RWPE1 (cell line): Measurements from ENCODE around the gene PRKCSH.

Experiments
- CTCF ChIA-PET: fragments of 350-600 bp; sonication (Branson Sonifier 250); formaldehyde crosslinking; extraction: SDS; loops from one replicate; lab custom pipeline; 2021; lab: Yijun Ruan, JAX
- POLR2A ChIA-PET: fragments of 400-600 bp; formaldehyde crosslinking; extraction: SDS; loops from one replicate; lab custom pipeline; 2020; ENCODE audit warnings: antibody characterized with exemption; ENCODE audit not compliant: low non-redundant PET; lab: Yijun Ruan, JAX
- DNase-seq: peaks from one replicate; pipeline ENCODE4 v3.0.0; 2012; ENCODE audit warnings: low spot score
- H3K27ac ChIP-seq: fragments of 450-650 bp; 2 replicates; pipeline ENCODE4 v1.5.1; 2017
- TF ChIP-seq, protein P1 (sequence below): fragments of 450-650 bp; conservative IDR thresholded peaks from 2 replicates; pipeline ENCODE4 v1.5.1; 2017; ENCODE audit warnings: low read depth, mild to moderate bottlenecking

Gene PRKCSH, protein sequence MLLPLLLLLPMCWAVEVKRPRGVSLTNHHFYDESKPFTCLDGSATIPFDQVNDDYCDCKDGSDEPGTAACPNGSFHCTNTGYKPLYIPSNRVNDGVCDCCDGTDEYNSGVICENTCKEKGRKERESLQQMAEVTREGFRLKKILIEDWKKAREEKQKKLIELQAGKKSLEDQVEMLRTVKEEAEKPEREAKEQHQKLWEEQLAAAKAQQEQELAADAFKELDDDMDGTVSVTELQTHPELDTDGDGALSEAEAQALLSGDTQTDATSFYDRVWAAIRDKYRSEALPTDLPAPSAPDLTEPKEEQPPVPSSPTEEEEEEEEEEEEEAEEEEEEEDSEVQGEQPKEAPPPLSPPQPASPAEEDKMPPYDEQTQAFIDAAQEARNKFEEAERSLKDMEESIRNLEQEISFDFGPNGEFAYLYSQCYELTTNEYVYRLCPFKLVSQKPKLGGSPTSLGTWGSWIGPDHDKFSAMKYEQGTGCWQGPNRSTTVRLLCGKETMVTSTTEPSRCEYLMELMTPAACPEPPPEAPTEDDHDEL

DNA sequence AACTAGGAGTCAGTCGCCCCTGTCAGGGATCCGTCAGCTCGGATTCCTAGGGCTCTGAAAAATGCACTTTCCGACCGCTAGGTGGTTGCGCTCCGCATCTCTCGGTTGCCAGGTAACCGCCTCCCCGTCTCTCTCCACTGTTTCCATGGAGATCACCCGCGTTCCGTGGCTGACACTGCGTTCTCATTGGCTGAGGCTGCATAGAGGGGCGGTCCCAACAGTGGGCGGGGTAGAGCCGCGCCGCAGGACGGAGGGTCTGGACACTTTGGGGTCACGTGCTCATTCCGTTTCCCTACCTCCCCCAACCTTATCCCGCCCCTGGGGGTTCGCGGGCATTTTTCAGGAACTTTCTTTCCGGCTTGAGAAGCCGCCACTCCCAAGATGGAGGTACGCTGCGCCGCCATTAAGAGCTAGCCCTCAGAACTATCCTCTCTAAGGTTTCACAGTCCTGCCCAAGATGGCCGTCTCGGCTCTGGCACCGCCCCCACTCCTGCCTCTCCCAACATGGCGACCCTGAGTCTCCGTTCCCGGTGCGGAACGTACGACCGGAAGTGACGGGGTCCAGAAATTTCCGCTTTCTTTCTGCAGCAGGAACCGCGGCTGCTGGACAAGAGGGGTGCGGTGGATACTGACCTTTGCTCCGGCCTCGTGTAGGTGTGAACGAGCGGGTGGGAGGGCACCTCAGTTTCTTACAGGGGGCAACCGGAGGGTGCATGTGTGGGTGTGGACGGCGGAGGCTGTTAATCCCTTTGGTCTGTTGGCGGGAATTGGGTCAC is at the start of gene PRKCSH, which contains the start of gene ODAD3:
Gene PRKCSH (plus strand): TSS at position 579 of the 776 bp plus-strand sequence. CDS start 483 bp downstream, outside the sequence.
Gene ODAD3 (minus strand): TSS at position 65 of the 776 bp plus-strand sequence. CDS start 105 bp downstream, outside the sequence.
- peak within 1 kb of the TSS; percentile 84 for H3K27ac ChIP-seq
- CTCF ChIA-PET: interaction anchor here (0.5 to 1.2 kb wide), 10 partner anchors 8 to 276 kb away, joined by 3 to 12 read pairs (median 4); no protein-coding TSS in a partner anchor
- TF ChIP-seq, protein P1, sequence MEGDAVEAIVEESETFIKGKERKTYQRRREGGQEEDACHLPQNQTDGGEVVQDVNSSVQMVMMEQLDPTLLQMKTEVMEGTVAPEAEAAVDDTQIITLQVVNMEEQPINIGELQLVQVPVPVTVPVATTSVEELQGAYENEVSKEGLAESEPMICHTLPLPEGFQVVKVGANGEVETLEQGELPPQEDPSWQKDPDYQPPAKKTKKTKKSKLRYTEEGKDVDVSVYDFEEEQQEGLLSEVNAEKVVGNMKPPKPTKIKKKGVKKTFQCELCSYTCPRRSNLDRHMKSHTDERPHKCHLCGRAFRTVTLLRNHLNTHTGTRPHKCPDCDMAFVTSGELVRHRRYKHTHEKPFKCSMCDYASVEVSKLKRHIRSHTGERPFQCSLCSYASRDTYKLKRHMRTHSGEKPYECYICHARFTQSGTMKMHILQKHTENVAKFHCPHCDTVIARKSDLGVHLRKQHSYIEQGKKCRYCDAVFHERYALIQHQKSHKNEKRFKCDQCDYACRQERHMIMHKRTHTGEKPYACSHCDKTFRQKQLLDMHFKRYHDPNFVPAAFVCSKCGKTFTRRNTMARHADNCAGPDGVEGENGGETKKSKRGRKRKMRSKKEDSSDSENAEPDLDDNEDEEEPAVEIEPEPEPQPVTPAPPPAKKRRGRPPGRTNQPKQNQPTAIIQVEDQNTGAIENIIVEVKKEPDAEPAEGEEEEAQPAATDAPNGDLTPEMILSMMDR: peak; percentile 90
- peak; percentile 100 for DNase-seq
- POLR2A ChIA-PET: interaction anchor here (0.6 kb wide), 1 partner anchor 206 kb away, joined by 9 read pairs; no protein-coding TSS in a partner anchor

DNA sequence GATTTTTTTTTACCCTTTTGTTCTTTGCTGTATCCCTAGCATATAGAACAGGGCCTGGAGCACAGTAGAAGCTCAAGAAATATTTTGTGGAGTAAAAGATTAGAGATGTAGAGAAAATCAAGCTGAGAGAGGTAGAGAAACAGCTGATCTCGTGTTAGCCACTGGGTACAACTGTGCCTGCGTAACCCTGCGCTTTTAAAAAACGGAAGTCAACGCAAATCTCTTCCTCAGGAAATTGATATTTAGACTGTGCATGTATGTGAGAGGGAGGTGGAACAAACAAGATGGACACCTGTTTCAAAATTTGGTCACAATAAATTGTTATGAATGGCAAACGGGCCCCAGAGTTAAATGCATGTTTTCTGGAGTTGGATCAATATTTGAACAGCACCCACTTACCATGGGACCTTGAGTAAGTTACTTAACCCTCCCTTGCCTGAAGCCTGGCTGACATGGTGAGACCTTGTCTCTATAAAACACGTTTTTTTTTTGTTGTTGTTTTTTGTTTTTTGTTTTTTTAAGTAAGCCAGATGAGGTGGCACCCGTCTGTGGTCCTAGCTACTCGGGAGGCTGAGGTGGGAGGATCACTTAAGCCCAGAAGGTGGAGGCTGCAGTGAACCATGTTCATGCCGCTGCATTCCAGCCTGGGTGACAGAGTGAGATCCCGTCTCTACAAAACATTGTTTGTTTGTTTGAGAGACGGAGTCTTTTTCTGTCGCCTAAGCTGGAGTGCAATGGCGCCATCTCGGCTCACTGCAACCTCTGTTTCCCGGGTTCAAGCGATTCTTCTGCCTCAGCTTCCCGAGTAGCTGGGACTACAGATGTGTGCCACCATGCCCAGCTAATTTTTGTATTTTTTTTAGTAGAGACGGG is 48.0 kb upstream of the PRKCSH start:
- H3K27ac ChIP-seq: no peak overlapping the region
- CTCF ChIA-PET: interaction anchor here (0.6 kb wide), 2 partner anchors 141 to 217 kb away, joined by 3 read pairs; no protein-coding TSS in a partner anchor
- POLR2A ChIA-PET: no interaction called here
- DNase-seq: no peak
- TF ChIP-seq, protein P1: no peak

DNA sequence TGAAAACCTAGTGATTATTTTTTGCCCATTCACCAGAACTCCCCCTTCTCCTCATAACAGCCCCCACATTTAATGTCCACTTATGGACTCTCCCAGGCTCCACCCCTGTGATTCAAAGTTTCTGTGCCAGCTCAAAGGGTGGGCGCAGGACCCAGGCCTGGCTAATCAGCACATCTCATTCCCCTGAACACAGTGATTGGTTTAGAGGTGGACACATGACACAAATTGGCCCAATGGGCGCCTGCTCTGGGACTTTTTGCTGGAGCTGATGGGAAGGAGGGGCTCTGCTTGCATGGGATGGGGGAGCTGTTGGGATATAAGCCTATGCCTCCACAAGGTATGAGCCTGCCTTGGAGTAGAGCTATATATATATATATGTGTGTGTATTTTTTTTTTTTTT is 45.1 kb upstream of the PRKCSH start:
- DNase-seq: no peak
- CTCF ChIA-PET: interaction anchor here (1.0 to 1.8 kb wide), 2 partner anchors 8 to 9 kb away, joined by 4 to 9 read pairs; no protein-coding TSS in a partner anchor
- TF ChIP-seq, protein P1: no peak
- no peak overlapping the region for H3K27ac ChIP-seq
- POLR2A ChIA-PET: no interaction called here

DNA sequence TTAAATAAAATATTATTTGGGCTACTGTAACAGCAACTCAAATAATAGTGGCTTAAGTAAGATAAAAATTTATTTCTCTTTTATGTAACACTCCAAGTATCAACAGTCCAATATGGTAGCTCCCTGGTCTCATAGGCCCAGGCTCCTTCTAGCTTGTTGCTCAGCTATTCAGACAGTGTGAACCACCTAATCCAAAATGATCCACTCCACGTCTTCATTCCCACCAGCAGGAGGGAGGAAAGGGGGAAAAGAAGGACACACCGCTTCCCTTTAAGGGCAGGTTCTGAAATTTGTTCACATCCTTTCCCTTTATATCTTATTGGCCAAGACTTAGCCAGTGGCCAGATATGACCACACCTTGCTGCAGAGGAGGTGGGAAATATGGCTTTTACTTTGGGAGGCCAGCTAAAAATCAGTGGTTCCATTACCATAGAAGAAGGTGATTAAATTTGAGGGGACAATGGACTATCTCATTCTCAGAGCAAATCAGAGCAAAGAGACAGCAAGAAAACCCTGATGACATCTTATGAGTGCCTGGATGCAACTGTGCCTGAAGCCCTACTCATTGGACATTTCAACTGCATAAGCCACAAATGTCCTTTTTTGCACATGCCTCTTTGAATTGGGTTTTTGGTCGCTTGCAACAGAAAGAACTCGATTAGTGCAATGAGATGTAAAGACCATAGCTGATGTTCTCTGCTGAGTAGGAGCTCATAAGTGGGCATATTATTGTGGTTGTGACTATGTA is 44.3 kb upstream of the PRKCSH start:
- ChIA-PET CTCF (interaction anchor here (0.6 to 1.8 kb wide), 3 partner anchors 9 to 10 kb away, joined by 4 to 9 read pairs (median 4); no protein-coding TSS in a partner anchor), POLR2A (no interaction called here)
- TF ChIP-seq, protein P1: no peak
- no peak for DNase-seq
- no peak overlapping the region for H3K27ac ChIP-seq

DNA sequence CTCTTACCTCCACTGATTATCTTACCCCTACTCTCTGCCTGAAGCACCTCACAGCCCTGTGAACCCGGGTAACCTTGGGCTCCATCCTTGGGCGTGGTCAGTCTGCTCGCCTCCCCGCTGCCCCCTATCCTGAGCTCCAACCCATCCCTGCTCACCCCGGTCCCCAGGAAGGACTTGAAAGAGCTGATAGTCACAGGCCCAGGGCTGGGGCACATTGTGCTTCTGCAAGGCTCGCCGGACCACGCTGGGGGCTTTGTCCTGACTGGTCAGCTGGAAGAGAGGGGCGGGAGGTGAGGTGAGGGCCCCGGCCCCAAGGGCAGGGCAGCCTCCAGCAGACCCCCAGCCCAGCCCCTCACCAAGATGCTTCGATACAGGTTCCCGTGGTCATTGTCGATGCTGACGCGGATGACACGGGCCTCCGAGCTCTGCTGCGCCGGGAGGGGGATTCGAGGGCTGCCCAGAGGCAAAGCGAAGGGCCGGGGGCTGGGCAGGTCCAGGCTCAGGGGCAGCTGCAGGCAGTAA is 38.3 kb upstream of the PRKCSH start:
- no peak overlapping the region for H3K27ac ChIP-seq
- TF ChIP-seq, protein P1: no peak

More for the DNA sequence above, 38.3 kb upstream of the PRKCSH start:
- DNase-seq: no peak
- ChIA-PET CTCF (interaction anchor here (1.4 kb wide), 1 partner anchor 14 kb away, joined by 4 read pairs; no protein-coding TSS in a partner anchor), POLR2A (no interaction called here)
